ENCODE results near the gene ZNF689.

DNA sequence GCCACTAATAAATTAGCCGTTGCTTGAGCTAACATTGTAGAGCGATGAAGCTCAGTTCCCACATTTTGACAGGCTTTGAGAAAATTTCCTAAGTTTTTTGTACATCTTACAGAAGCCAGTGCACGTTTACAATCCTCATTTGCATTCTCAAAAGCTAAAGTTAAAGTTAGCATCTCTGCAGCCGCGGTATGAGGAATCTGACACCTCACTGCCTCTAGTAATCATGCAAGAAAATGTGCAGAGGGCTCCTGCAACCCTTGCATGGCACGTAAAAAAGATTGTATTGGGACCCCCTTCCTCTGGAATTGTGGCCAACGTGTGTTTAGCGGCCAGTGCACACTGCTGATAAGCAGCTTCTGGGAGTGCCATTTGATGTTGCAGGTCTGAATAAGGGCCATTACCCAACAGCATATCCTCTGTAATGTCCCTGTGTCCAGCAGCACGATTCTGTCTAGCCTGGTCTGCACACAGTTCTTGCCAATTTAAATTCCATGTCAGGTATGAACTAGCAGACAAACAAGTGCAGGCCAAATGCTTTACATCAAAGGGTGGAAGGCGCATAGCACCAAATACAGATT, 12.4 kb upstream of the ZNF689 start:
- TF ChIP-seq, protein P1, sequence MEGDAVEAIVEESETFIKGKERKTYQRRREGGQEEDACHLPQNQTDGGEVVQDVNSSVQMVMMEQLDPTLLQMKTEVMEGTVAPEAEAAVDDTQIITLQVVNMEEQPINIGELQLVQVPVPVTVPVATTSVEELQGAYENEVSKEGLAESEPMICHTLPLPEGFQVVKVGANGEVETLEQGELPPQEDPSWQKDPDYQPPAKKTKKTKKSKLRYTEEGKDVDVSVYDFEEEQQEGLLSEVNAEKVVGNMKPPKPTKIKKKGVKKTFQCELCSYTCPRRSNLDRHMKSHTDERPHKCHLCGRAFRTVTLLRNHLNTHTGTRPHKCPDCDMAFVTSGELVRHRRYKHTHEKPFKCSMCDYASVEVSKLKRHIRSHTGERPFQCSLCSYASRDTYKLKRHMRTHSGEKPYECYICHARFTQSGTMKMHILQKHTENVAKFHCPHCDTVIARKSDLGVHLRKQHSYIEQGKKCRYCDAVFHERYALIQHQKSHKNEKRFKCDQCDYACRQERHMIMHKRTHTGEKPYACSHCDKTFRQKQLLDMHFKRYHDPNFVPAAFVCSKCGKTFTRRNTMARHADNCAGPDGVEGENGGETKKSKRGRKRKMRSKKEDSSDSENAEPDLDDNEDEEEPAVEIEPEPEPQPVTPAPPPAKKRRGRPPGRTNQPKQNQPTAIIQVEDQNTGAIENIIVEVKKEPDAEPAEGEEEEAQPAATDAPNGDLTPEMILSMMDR (IDR thresholded peaks at IDR 0.05; ENCODE audit: poor library complexity, severe bottlenecking), result no peak
- TF ChIP-seq EP300 (conservative IDR thresholded peaks at IDR 0.05; ENCODE audit: poor library complexity, severe bottlenecking) (no peak), RAD21 (conservative IDR thresholded peaks at IDR 0.05) (no peak), POLR2AphosphoS5 (IDR thresholded peaks at IDR 0.05) (no peak)
